ENCODE data around the gene CCR7. TPM values are rescaled to one million over a fixed set of nuclear protein-coding genes. Genes with fewer than 3 reads are reported as not detected.

Gene CCR7
- total RNA-seq, 1 donor, result not detected

- Histone ChIP-seq H2AFZ (ENCODE audit: low read length) (no peak overlapping the region), H3K27ac (ENCODE audit: low read depth, low read length) (no peak overlapping the region)
- no peak for TF ChIP-seq CTCF (IDR thresholded peaks at IDR 0.05; ENCODE audit: extremely low read depth, low read depth, low read length)
These were observed 17.1 kb upstream of the CCR7 start for GRCh38 chr17:40582328-40582901.

GRCh38 chr17:40580140-40580539 is 14.9 kb upstream of the CCR7 start:
- Histone ChIP-seq H3K36me3 (ENCODE audit: insufficient read depth, low read length) (no peaks in the 10 kb centered on the region), H3K27me3 (ENCODE audit: insufficient read depth, low read length) (peaks cover 25% of the 10 kb centered on the region), H3K4me2 (ENCODE audit: insufficient read depth, low read length) (no peak overlapping the region), H4K20me1 (ENCODE audit: insufficient read depth, low read length) (no peaks in the 10 kb centered on the region), H3K4me1 (ENCODE audit: insufficient read depth, low read length) (no peaks in the 10 kb centered on the region), H3K27ac (ENCODE audit: low read depth, low read length) (no peak overlapping the region), H2AFZ (ENCODE audit: low read length) (no peak overlapping the region), H3K4me3 (ENCODE audit: insufficient read depth, low read length) (no peak overlapping the region), H3K9me3 (ENCODE audit: low read depth, low read length) (no peaks in the 10 kb centered on the region), H3K79me2 (ENCODE audit: insufficient read depth, low read length) (no peaks in the 10 kb centered on the region)
- TF ChIP-seq CTCF (IDR thresholded peaks at IDR 0.05; ENCODE audit: extremely low read depth, low read depth, low read length), result no peak
- no peak for DNase-seq (ENCODE audit: insufficient read length, low spot score, missing footprints)

More at GRCh38 chr17:40582328-40582901, 17.1 kb upstream of the CCR7 start:
- Histone ChIP-seq H3K36me3 (ENCODE audit: insufficient read depth, low read length) (no peaks in the 10 kb centered on the region), H3K9me3 (ENCODE audit: low read depth, low read length) (no peaks in the 10 kb centered on the region), H4K20me1 (ENCODE audit: insufficient read depth, low read length) (no peaks in the 10 kb centered on the region), H3K4me3 (ENCODE audit: insufficient read depth, low read length) (no peak overlapping the region), H3K4me1 (ENCODE audit: insufficient read depth, low read length) (no peaks in the 10 kb centered on the region), H3K27me3 (ENCODE audit: insufficient read depth, low read length) (peaks cover 27% of the 10 kb centered on the region), H3K4me2 (ENCODE audit: insufficient read depth, low read length) (no peak overlapping the region), H3K79me2 (ENCODE audit: insufficient read depth, low read length) (no peaks in the 10 kb centered on the region)
- DNase-seq (ENCODE audit: insufficient read length, low spot score, missing footprints), result no peak

- Histone ChIP-seq H4K20me1 (ENCODE audit: insufficient read depth, low read length) (no peaks in the 10 kb centered on the region), H3K4me1 (ENCODE audit: insufficient read depth, low read length) (no peaks in the 10 kb centered on the region), H3K9me3 (ENCODE audit: low read depth, low read length) (no peaks in the 10 kb centered on the region), H2AFZ (ENCODE audit: low read length) (no peak overlapping the region), H3K27ac (ENCODE audit: low read depth, low read length) (no peak overlapping the region), H3K4me3 (ENCODE audit: insufficient read depth, low read length) (no peak overlapping the region), H3K79me2 (ENCODE audit: insufficient read depth, low read length) (no peaks in the 10 kb centered on the region), H3K27me3 (ENCODE audit: insufficient read depth, low read length) (peaks cover 25% of the 10 kb centered on the region), H3K4me2 (ENCODE audit: insufficient read depth, low read length) (no peak overlapping the region), H3K36me3 (ENCODE audit: insufficient read depth, low read length) (no peaks in the 10 kb centered on the region)
- TF ChIP-seq CTCF (IDR thresholded peaks at IDR 0.05; ENCODE audit: extremely low read depth, low read depth, low read length), result no peak
- no peak for DNase-seq (ENCODE audit: insufficient read length, low spot score, missing footprints)
These were observed 14.2 kb upstream of the CCR7 start for GRCh38 chr17:40579471-40579870.

- Histone ChIP-seq H4K20me1 (ENCODE audit: insufficient read depth, low read length) (no peaks in the 10 kb centered on the region), H3K4me3 (ENCODE audit: insufficient read depth, low read length) (no peak overlapping the region), H2AFZ (ENCODE audit: low read length) (no peak overlapping the region), H3K4me2 (ENCODE audit: insufficient read depth, low read length) (no peak overlapping the region), H3K79me2 (ENCODE audit: insufficient read depth, low read length) (no peaks in the 10 kb centered on the region), H3K4me1 (ENCODE audit: insufficient read depth, low read length) (no peaks in the 10 kb centered on the region), H3K36me3 (ENCODE audit: insufficient read depth, low read length) (no peaks in the 10 kb centered on the region), H3K9me3 (ENCODE audit: low read depth, low read length) (no peaks in the 10 kb centered on the region), H3K27me3 (ENCODE audit: insufficient read depth, low read length) (peaks cover 24% of the 10 kb centered on the region), H3K27ac (ENCODE audit: low read depth, low read length) (no peak overlapping the region)
- no peak for TF ChIP-seq CTCF (IDR thresholded peaks at IDR 0.05; ENCODE audit: extremely low read depth, low read depth, low read length)
- no peak for DNase-seq (ENCODE audit: insufficient read length, low spot score, missing footprints)
These were observed 12.4 kb upstream of the CCR7 start for GRCh38 chr17:40577611-40578065.

Data from osteoblast (primary cell).